OCI-LY3 (cell line): ENCODE data around the gene HECW1.

ENCODE experiments used
- H2AFZ ChIP-seq: fragments of 200-600, 300-600 bp; shearing (Covaris generic); 2 replicates; pipeline ENCODE4 v1.6.0; 2014; ENCODE audit warnings: antibody characterized with exemption, low read depth, low read length
- H3K27ac ChIP-seq: fragments of 200-600, 300-600 bp; sonication (generic); 2 replicates; pipeline ENCODE4 v1.5.1; 2014; ENCODE audit warnings: mild to moderate bottlenecking, low read length, moderate library complexity, mixed read lengths
- H3K27me3 ChIP-seq: fragments of 200-600, 300-600 bp; sonication (generic); 2 replicates; pipeline ENCODE4 v1.6.1; 2014; ENCODE audit warnings: low read depth, low read length, mixed read lengths
- H3K36me3 ChIP-seq: fragments of 200-600, 300-600 bp; sonication (generic); replicated peaks from 2 replicates; pipeline ENCODE3; 2014; ENCODE audit warnings: low read depth, low read length, mixed read lengths
- H3K4me1 ChIP-seq: fragments of 300-600, 200-600 bp; sonication (generic); 2 replicates; pipeline ENCODE4 v1.6.1; 2014; ENCODE audit warnings: low read length, mixed read lengths
- H3K4me2 ChIP-seq: fragments of 200-600, 300-600 bp; sonication (generic); 2 replicates; pipeline ENCODE4 v1.6.1; 2014; ENCODE audit warnings: low read length, mixed read lengths
- H3K4me3 ChIP-seq: fragments of 300-600, 200-600 bp; sonication (generic); 2 replicates; pipeline ENCODE4 v1.5.1; 2014; ENCODE audit warnings: antibody characterized with exemption, mild to moderate bottlenecking, low read length, moderate library complexity
- H3K79me2 ChIP-seq: fragments of 300-600, 200-600 bp; shearing (Covaris generic); 2 replicates; pipeline ENCODE4 v1.6.1; 2014; ENCODE audit warnings: mild to moderate bottlenecking, low read length, mixed read lengths
- H3K9ac ChIP-seq: fragments of 300-600, 200-600 bp; shearing (Covaris generic); 2 replicates; pipeline ENCODE4 v1.6.0; 2014; ENCODE audit warnings: mild to moderate bottlenecking, low read length, moderate library complexity
- H3K9me3 ChIP-seq: fragments of 200-600, 300-600 bp; shearing (Covaris generic); 2 replicates; pipeline ENCODE4 v1.6.1; 2014; ENCODE audit warnings: low read length, mixed read lengths; ENCODE audit not compliant: insufficient read depth
- H4K20me1 ChIP-seq: fragments of 200-600, 300-600 bp; sonication (generic); 2 replicates; pipeline ENCODE4 v1.6.1; 2016; ENCODE audit warnings: low read length, mixed read lengths; ENCODE audit not compliant: insufficient read depth
- EZH2phosphoT487 ChIP-seq: fragments of 200-600 bp; shearing (Covaris generic); IDR thresholded peaks from 2 replicates; pipeline ENCODE4 v1.6.1; 2018; ENCODE audit warnings: antibody characterized with exemption, mixed run types, low read depth
- TF ChIP-seq, protein P1 (sequence below): fragments of 200-600, 300-600 bp; sonication (generic); IDR thresholded peaks from 2 replicates; pipeline ENCODE4 v1.5.1; 2014; ENCODE audit warnings: antibody characterized with exemption, low read length, low read depth

HECW1 gene

GRCh38 chr7:43351683-43352082 is 239.2 kb downstream of the HECW1 start:
- Histone ChIP-seq H3K79me2 (no peaks in the 10 kb centered on the region), H4K20me1 (no peaks in the 10 kb centered on the region), H3K4me1 (no peaks in the 10 kb centered on the region), H3K27me3 (no peaks in the 10 kb centered on the region), H2AFZ (no peak overlapping the region), H3K27ac (no peak overlapping the region), H3K36me3 (no peaks in the 10 kb centered on the region), H3K4me2 (no peak overlapping the region), H3K9me3 (peaks cover 7% of the 10 kb centered on the region; the same call in 1 of the 2 replicates), H3K4me3 (no peak overlapping the region), H3K9ac (no peak overlapping the region)
- no peak for TF ChIP-seq EZH2phosphoT487
- TF ChIP-seq, protein P1, sequence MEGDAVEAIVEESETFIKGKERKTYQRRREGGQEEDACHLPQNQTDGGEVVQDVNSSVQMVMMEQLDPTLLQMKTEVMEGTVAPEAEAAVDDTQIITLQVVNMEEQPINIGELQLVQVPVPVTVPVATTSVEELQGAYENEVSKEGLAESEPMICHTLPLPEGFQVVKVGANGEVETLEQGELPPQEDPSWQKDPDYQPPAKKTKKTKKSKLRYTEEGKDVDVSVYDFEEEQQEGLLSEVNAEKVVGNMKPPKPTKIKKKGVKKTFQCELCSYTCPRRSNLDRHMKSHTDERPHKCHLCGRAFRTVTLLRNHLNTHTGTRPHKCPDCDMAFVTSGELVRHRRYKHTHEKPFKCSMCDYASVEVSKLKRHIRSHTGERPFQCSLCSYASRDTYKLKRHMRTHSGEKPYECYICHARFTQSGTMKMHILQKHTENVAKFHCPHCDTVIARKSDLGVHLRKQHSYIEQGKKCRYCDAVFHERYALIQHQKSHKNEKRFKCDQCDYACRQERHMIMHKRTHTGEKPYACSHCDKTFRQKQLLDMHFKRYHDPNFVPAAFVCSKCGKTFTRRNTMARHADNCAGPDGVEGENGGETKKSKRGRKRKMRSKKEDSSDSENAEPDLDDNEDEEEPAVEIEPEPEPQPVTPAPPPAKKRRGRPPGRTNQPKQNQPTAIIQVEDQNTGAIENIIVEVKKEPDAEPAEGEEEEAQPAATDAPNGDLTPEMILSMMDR = no peak

GRCh38 chr7:43353902-43354301 is 241.5 kb downstream of the HECW1 start:
- H3K36me3 ChIP-seq = no peaks in the 10 kb centered on the region
- no peaks in the 10 kb centered on the region for H4K20me1 ChIP-seq
- H3K27me3 ChIP-seq = no peaks in the 10 kb centered on the region
- no peak overlapping the region for H3K4me2 ChIP-seq
- H3K9me3 ChIP-seq = peaks cover 7% of the 10 kb centered on the region; the same call in 1 of the 2 replicates
- TF ChIP-seq, protein P1 = peak; percentile 29; the same call in 1 of the 2 replicates
- no peak for TF ChIP-seq EZH2phosphoT487
- no peaks in the 10 kb centered on the region for H3K79me2 ChIP-seq
- no peak overlapping the region for H2AFZ ChIP-seq
- H3K4me1 ChIP-seq = no peaks in the 10 kb centered on the region
- H3K9ac ChIP-seq = no peak overlapping the region
- no peak overlapping the region for H3K4me3 ChIP-seq
- H3K27ac ChIP-seq = no peak overlapping the region

GRCh38 chr7:43362652-43363034 is 250.2 kb downstream of the HECW1 start:
- peak overlapping the region; percentile 31 for H3K4me2 ChIP-seq
- H3K27ac ChIP-seq = peak overlapping the region; percentile 40
- H2AFZ ChIP-seq = peak overlapping the region; percentile 26; the same call in 1 of the 2 replicates

GRCh38 chr7:43363035-43363791 is 250.8 kb downstream of the HECW1 start:
- TF ChIP-seq, protein P1 = no peak
- TF ChIP-seq EZH2phosphoT487 = no peak
- peak overlapping the region; percentile 31 for H3K4me2 ChIP-seq
- no peaks in the 10 kb centered on the region for H3K79me2 ChIP-seq
- H3K9me3 ChIP-seq = no peaks in the 10 kb centered on the region
- H2AFZ ChIP-seq = 0 out of 2 replicates have a peak overlapping the region, but pooled peaks have one; percentile 26
- H3K27ac ChIP-seq = peak overlapping the region; percentile 40
- no peaks in the 10 kb centered on the region for H3K27me3 ChIP-seq
- H3K4me1 ChIP-seq = peaks cover 18% of the 10 kb centered on the region
- H3K4me3 ChIP-seq = no peak overlapping the region
- H3K9ac ChIP-seq = no peak overlapping the region
- no peaks in the 10 kb centered on the region for H4K20me1 ChIP-seq
- H3K36me3 ChIP-seq = no peaks in the 10 kb centered on the region

More at GRCh38 chr7:43362652-43363034, 250.2 kb downstream of the HECW1 start:
- Histone ChIP-seq H4K20me1 (no peaks in the 10 kb centered on the region), H3K4me1 (peaks cover 18% of the 10 kb centered on the region), H3K27me3 (no peaks in the 10 kb centered on the region), H3K4me3 (no peak overlapping the region), H3K9ac (no peak overlapping the region), H3K36me3 (no peaks in the 10 kb centered on the region), H3K9me3 (no peaks in the 10 kb centered on the region), H3K79me2 (no peaks in the 10 kb centered on the region)
- no peak for TF ChIP-seq EZH2phosphoT487
- TF ChIP-seq, protein P1 = no peak
